Right lung (tissue), 10 donors: ENCODE results near the gene GATAD2B. TPM values are rescaled to one million over a fixed set of nuclear protein-coding genes. Genes with fewer than 3 reads are reported as not detected.

ENCODE experiments used
- DNase-seq, 2 donors: peaks; one replicate each; pipeline ENCODE4 v3.0.0-alpha.2; 2013
- long read RNA-seq, 8 donors: transcript quantifications; one replicate each; lab custom pipeline, GENCODE V29; 2026
- polyA plus RNA-seq, 5 donors: library from polyadenylated mRNA; unstranded; fragments of 120-200 nt; gene quantifications; one replicate each; pipeline versions ENCODE4 v1.2.1 to v1.2.3, GENCODE V29; 2013; ENCODE audit warnings: inconsistent platforms in 1 of 5, low replicate concordance in 1 of 5; ENCODE audit not compliant: insufficient read length in 5 of 5, insufficient read depth in 1 of 5

GATAD2B gene
- polyA plus RNA-seq, result 10 to 100 TPM; 23.4 to 34.0 (median 28.7) TPM
- long read RNA-seq, donor 1, full-length matches to known transcripts, result 1 of 18 reads
- long read RNA-seq, donor 1, partial matches to known transcripts, result 17 of 18 reads
- long read RNA-seq, donor 1, other reads (novel, unspliced or antisense), result 0 of 18 reads
- long read RNA-seq, donor 2, result 0 reads
- long read RNA-seq, donor 3, full-length matches to known transcripts, result 1 of 63 reads
- long read RNA-seq, donor 3, partial matches to known transcripts, result 62 of 63 reads
- long read RNA-seq, donor 3, other reads (novel, unspliced or antisense), result 0 of 63 reads
- long read RNA-seq, donor 4, full-length matches to known transcripts, result 3 of 12 reads
- long read RNA-seq, donor 4, partial matches to known transcripts, result 9 of 12 reads
- long read RNA-seq, donor 4, other reads (novel, unspliced or antisense), result 0 of 12 reads
- long read RNA-seq, donor 5, full-length matches to known transcripts, result 1 of 18 reads
- long read RNA-seq, donor 5, partial matches to known transcripts, result 17 of 18 reads
- long read RNA-seq, donor 5, other reads (novel, unspliced or antisense), result 0 of 18 reads
- long read RNA-seq, donor 6, full-length matches to known transcripts, result 4 of 9 reads
- long read RNA-seq, donor 6, partial matches to known transcripts, result 5 of 9 reads
- long read RNA-seq, donor 6, other reads (novel, unspliced or antisense), result 0 of 9 reads
- long read RNA-seq, donor 7, result 0 reads
- long read RNA-seq, donor 8, result 0 reads

DNA sequence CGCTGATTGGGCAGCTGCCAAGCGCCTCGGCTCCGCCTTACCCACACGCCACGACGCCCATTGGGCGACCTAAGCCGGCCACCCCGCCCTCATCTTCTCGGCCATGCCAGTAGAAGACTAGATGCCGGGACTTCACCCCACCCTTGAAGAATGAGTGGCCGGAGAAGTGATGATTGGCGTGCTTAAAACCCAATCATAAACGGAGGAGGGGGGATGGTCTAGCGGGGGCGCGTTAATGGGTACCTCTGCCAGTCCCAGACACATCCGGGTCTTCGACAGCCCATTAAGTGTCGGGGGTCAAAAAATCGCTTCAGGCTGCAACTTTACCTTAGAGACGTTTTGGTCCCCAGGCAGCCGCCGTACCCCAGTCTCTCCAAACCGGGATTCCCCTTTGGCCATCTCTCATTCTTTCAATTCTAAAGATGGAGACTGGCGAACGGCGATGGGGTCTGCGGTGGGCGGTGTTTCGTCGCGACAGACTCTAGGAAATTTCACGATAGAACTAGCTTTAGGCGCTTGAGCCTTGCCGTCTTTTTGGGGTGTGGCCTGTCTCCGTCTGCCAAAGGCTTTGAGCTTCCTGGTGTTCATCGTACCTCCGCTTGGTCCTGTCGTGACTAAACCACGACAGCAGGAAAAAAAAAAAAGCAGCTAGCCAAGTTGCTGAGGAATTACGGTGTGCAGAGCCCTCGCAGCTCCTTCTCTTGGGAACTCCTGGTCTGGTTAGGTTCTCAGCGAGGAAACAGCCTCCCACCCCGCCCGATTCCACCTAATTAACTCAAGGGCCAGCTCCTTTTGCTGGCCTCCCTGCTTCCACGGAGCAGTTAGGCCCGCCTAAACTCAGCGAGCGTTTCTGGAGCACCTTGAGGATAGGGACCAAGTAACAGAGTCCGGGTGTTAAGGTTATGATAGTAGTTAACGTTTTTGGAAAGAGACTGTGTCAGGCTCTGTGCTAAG lies at the start of gene GATAD2B:
TSS of gene GATAD2B (minus strand) at position 1 of the 954 bp plus-strand sequence. CDS start 94,625 bp downstream, outside the sequence.
- DNase-seq, result peak; percentile 99

DNA sequence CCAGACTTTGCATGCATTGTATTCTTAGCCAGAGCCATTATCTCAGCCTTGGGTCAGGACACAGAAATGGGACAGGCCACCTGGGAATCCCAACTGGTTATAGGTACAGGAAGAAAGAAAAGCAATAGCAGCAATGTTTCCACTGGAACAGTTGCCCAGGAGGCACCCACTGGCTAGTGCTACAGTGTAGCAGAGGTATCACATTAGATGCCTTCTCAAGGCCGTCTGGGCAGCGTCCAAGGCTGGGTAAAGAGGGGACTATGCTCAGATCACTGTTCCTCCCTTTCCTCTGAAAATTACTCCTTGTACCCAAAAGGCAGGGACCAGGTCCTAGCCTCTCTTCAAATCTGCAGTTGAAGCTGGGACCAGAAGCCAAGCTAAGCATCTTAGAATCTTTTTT lies 47.6 kb upstream of the GATAD2B start:
- no peak for DNase-seq

DNA sequence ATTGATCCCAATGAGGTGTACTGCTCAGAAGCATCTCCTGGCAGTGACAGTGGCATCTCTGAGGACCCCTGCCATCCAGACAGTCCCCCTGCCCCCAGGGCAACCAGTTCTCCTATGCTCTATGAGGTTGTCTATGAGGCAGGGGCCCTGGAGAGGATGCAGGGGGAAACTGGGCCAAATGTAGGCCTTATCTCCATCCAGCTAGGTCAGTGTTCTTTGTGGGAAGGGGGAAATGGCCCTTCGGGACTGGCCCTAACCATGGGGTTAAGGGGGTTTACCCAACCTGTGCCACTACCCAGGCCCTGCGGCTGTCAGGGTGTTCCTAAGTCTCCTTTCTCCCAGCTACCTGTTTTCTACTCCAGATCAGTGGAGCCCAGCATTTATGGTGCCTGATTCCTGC lies 46.2 kb upstream of the GATAD2B start:
- DNase-seq, result no peak

DNA sequence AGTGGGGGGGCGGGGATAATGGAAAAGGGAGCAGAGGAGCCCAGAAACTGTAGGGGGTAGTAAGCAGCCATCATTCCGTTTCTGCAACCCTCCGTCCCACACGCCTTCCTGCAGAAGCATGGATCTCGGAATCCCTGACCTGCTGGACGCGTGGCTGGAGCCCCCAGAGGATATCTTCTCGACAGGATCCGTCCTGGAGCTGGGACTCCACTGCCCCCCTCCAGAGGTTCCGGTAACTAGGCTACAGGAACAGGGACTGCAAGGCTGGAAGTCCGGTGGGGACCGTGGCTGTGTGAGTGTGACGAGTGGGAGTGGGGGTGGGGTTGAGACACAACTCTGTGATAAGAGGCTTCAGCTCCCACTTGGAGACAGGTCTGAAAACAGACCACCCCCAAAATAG lies 45.6 kb upstream of the GATAD2B start:
- DNase-seq, result no peak

GRCh38 chr1:153968000-153968363 lies 45.2 kb upstream of the GATAD2B start:
- DNase-seq, result no peak

GRCh38 chr1:153967107-153967999 lies 44.6 kb upstream of the GATAD2B start, which contains the start of gene CREB3L4:
Gene CREB3L4, plus strand, starts transcription at chr1:153967902. Its CDS starts 624 bp downstream, at chr1:153968526.
- DNase-seq, result peak; percentile 92 to 94

DNA sequence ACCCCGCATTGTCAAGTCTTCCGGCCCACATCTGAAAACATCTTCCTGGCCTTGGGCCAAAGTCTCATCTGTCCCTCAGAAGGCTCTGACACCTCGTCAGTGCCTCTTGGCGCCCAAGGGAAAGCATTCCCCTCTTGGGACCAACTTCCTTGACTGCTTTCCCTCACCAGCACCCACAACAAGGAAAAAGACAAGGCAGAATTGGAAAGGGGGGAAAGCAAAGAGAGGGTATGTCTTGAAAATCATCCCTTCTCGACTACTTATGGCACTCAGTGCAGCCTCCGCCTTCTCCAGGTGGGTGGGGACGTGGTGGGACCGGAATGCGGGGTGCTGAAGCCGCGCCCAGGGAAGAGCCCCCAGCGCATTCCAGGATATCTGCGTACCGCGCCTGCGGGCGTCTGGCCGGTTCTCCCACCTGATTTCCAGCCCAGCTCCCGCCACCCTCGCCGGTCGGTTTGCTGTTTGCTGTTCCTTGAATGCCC lies 41.1 kb upstream of the GATAD2B start:
- peak in 1 of 2 donors; percentile 49 for DNase-seq

- DNase-seq, result peak; percentile 98
Measured at GRCh38 chr1:153963030-153963849, 40.5 kb upstream of the GATAD2B start, which contains the start of gene SLC39A1. Gene SLC39A1, minus strand, starts transcription at chr1:153963537. Its CDS starts 822 bp downstream, at chr1:153962715.

- no peak for DNase-seq
Measured at GRCh38 chr1:153962088-153963029, 39.6 kb upstream of the GATAD2B start.

DNA sequence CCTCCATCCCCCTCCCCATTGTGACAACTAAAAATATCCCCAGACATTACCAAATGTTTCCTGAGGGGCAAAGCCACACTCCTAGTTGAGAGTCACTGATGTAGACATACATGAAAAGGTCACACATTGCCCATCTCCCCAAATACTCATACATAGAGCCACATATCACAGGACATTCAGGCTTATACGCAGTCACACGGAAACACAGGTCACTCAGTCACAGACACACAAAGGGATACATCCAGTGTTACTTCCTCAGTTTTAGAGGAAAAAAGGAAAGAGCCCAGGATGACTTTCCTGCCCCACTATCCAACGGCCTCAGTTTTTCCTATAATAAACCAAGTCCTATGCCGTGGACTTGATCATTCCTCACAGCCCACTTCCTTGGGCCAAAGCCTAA lies 38.6 kb upstream of the GATAD2B start:
- DNase-seq, result no peak

DNA sequence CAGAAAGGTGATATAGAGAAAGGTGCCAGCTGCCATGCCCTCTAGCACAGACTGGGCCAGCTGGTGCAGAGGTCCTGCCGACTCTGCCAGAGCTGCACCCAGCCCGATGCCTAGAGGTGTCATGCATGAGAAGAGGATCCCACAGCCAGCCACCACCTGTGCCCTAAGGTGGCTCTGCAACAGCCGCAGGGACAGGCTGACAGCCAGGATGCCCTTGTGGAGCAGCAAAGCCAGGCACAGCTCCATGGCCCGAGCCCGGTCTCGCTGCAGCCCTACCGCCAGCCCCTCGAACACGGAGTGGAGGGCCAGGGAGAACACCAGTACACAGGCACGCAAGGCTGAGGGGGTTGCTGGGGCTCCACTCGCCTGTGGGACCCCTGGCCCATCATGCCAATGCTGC lies 37.4 kb upstream of the GATAD2B start:
- DNase-seq, result no peak

DNA sequence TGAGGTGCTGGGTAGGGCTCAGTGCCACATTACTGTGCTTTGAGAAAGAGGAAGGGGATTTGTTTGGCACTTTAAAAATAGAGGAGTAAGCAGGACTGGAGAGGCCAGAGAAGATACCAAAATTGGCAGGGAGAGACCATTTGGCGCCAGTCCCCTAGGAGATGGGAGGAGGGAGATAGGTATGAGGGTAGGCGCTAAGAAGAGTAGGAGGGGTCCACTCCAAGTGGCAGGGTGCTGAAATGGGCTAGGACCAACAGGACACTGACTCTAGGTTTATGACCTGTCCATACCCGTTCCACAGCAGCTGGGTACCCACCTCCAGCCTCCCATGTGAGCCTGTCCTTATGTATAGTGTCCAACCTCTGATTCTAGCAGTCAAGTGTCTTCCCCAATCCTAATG lies 36.7 kb upstream of the GATAD2B start:
- no peak for DNase-seq

DNA sequence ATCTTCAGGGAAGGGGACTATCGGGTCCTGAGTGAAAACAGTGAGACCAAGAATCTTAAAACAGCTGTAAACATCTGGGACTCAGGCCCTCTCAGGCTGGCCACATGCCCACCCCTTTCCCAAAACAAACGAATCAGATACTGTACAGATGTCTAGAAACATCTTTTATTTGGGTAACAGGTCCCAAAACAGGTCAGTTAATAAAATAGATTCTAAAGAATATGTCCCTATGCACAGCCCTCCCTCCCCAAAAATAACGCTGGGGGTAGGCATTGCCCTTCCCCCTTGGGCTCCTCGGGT lies 36.1 kb upstream of the GATAD2B start:
- DNase-seq, result no peak

DNA sequence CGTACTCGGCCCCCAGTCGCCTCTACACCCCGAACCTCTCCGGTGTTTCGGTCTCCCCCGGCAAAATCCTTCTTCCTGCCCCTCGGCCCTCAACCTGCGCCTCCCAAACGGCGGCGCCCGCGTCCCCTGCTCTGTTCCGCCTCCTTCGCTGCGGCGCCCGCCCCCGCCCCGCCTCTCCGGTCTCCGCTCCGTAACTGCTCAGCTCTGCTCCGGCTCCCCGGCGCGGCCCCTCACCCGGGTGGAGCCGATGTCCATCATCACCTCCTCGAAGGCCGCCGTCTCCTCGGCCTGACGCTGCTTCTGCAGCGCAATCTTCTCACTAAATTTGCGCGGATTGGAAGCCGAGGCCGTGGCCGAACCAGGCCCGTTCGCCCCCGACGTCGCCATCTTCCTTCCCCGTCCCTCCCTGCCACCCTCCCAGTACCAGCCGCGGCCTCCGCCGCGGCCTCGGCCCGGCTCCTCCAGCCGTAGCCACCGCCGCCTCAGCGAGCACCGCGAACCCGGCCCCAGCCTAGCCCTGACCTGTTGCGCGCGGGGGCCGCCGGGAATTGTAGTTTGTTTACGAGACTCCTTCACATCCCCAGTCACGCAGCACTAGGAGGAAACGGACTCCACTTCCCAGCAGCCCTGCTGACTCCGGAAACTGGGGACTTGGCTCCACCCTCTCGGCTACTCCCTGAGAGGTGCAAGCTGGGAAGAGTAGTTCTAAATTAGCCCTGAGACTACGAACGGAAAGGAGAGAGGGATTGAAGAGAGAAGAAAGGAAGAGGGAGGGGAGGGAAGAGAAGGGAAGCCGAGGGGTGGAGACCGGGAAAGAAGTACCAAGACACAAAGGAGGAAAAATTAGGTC lies 35.6 kb upstream of the GATAD2B start, which contains the start of gene CRTC2:
TSS of gene CRTC2 (minus strand) at position 502 of the 850 bp plus-strand sequence. CDS start at position 387, 115 bp downstream.
- DNase-seq, result peak; percentile 95 to 96

- peak in 1 of 2 donors; percentile 24 for DNase-seq
Measured at GRCh38 chr1:153957744-153958110, 35.0 kb upstream of the GATAD2B start.

DNA sequence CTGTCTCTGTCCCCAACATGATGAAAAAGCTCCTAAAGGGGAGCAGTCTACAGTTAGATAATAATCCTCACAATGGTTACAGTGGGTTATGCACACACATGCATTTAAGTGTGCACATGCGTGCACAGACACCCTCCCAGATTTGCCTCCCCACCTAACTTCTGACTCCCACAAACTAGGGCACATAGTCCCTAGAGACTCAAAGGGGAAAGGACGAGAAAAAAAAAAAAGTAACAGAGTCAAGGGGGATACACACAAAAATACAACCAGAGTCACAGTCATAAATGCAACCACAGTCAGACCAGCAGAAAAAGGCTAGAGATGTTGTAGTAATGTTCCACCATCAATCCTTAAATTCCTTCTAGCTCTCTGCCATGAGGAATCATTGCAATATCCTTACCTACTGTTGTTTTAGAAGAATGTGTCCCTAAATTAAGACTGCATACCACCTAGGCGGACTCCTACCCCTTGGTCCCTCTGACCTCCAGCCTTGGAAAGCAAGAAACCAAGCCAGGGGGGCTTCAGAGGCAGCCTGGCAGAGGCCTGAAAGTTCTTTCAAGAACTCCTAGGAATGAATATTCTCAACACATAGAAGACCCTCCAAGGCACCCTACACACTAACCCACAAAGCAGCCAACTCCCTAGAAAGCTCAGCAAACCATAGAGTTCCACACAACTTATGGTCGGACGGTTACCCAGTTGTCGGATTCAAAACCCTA lies 34.4 kb upstream of the GATAD2B start:
- DNase-seq, result no peak

GRCh38 chr1:153954826-153955225 lies 32.1 kb upstream of the GATAD2B start:
- DNase-seq, result no peak
